Uterus (tissue), 2 donors: Measurements from ENCODE around the gene XRCC6.

Source experiments
- POLR2A ChIP-seq, 2 donors: fragments of 450-650 bp; IDR thresholded peaks; one replicate each; pipeline ENCODE4 v1.6.1; 2016; ENCODE audit warnings: antibody characterized with exemption in 2 of 2, mild to moderate bottlenecking in 1 of 2, moderate library complexity in 1 of 2
- TF ChIP-seq, protein P1 (sequence below), 4 experiments: fragments of 200-600 bp in 2 of 4; fragments of 450-650 bp in 2 of 4; sonication (generic) in 2 of 4; IDR thresholded peaks; one replicate each; pipeline ENCODE4 v1.5.1; 2016 to 2019; ENCODE audit warnings: antibody characterized with exemption in 4 of 4, mild to moderate bottlenecking in 2 of 4, moderate library complexity in 1 of 4

GRCh38 chr22:41578114-41578513 is 43.0 kb upstream of the XRCC6 start:
- TF ChIP-seq, protein P1, sequence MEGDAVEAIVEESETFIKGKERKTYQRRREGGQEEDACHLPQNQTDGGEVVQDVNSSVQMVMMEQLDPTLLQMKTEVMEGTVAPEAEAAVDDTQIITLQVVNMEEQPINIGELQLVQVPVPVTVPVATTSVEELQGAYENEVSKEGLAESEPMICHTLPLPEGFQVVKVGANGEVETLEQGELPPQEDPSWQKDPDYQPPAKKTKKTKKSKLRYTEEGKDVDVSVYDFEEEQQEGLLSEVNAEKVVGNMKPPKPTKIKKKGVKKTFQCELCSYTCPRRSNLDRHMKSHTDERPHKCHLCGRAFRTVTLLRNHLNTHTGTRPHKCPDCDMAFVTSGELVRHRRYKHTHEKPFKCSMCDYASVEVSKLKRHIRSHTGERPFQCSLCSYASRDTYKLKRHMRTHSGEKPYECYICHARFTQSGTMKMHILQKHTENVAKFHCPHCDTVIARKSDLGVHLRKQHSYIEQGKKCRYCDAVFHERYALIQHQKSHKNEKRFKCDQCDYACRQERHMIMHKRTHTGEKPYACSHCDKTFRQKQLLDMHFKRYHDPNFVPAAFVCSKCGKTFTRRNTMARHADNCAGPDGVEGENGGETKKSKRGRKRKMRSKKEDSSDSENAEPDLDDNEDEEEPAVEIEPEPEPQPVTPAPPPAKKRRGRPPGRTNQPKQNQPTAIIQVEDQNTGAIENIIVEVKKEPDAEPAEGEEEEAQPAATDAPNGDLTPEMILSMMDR (IDR thresholded peaks at IDR 0.05): no peak
- TF ChIP-seq POLR2A (IDR thresholded peaks at IDR 0.05): no peak
